Muscle of leg (tissue), 11 donors: Measurements from ENCODE around the gene RTN4IP1. TPM values are rescaled to one million over a fixed set of nuclear protein-coding genes. Genes with fewer than 3 reads are reported as not detected.
"Not testable (repeated sequence)": the region's sequence is repeated elsewhere in the genome, so short reads cannot be mapped to it uniquely, and the experiment has no call there.

Source experiments
- DNase-seq: peaks from one replicate; pipeline ENCODE4 v3.0.0; 2013
- H3K27ac ChIP-seq: one replicate; pipeline ENCODE4 v1.5.1; 2013; ENCODE audit warnings: mild to moderate bottlenecking, low read length, control low read depth
- H3K27me3 ChIP-seq: one replicate; pipeline ENCODE4 v1.6.1; 2013; ENCODE audit warnings: low read length; ENCODE audit not compliant: control insufficient read depth, insufficient read depth
- H3K36me3 ChIP-seq: one replicate; pipeline ENCODE4 v1.6.1; 2013; ENCODE audit warnings: low read length; ENCODE audit not compliant: control insufficient read depth, insufficient read depth
- H3K4me1 ChIP-seq: one replicate; pipeline ENCODE4 v1.6.1; 2013; ENCODE audit warnings: low read length; ENCODE audit not compliant: control insufficient read depth, insufficient read depth
- H3K4me3 ChIP-seq: one replicate; pipeline ENCODE4 v1.5.1; 2013; ENCODE audit warnings: low read length, control low read depth
- H3K9me3 ChIP-seq: replicated peaks from 2 replicates; pipeline ENCODE4 v1.6.1; 2013; ENCODE audit warnings: low read depth, low read length; ENCODE audit not compliant: control insufficient read depth
- WGBS: methylation state at CpG from one replicate; pipeline ENCODE4 v1.1.5; 2013; ENCODE audit warnings: missing lambda C conversion rate; ENCODE audit not compliant: insufficient coverage; 5-methylcytosine and 5-hydroxymethylcytosine counted together
- polyA plus RNA-seq, 8 donors: library from polyadenylated mRNA; unstranded; fragments of 120-200 nt; gene quantifications; one replicate each; pipeline versions ENCODE4 v1.2.1 to v1.2.3, GENCODE V29; 2013; ENCODE audit warnings: inconsistent platforms in 1 of 8, low replicate concordance in 1 of 8; ENCODE audit not compliant: insufficient read length in 8 of 8, insufficient read depth in 1 of 8
- total RNA-seq: library from RNA; stranded (reverse); fragments of 120-200 nt; gene quantifications from one replicate; pipeline ENCODE4 v1.2.4, GENCODE V29; 2013

RTN4IP1 gene
- total and polyA plus RNA-seq, 9 donors: 5.9 to 8.3 (median 7.1) TPM

DNA sequence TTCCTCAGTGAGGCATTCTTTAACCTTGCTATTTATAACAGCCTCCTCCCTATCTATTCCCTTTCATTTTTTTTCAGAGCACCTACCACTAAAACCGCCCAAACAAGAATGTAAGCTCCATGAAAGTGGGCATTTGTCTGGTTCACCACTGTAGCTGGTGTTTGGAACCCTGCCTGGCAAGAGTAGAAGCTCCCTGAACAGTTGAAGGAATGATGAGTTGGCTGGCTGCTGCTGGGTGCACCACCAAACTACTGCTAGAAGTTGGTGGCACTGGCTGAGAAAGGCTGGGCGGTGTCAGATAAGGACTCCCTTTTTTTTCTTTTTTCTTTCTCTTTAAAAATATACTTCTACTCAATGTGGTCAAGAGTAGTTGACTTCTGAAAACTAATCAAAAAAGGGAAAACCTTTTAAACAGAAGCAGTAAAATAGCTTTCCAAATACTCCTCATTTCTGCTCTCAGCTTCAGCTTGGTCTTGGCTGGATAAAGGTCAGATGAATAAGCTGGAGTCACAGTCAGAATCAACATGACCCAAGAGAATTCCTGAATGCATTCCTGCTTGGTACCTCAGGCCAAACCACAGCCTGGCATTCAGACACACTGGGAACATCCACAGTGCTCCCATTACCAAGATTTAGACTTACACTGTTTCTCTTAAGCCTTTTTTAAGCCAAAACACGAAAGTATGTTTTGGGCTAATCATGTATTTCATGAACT lies 38.0 kb downstream of the RTN4IP1 start:
- no peak overlapping the region for H3K27ac ChIP-seq
- no peaks in the 10 kb centered on the region for H3K4me1 ChIP-seq
- no peaks in the 10 kb centered on the region for H3K9me3 ChIP-seq
- no peak for DNase-seq
- no peaks in the 10 kb centered on the region for H3K27me3 ChIP-seq
- H3K4me3 ChIP-seq: no peak overlapping the region
- WGBS: no CpG with 5 or more reads among the region's 3 CpGs
- peaks cover 4% of the 10 kb centered on the region for H3K36me3 ChIP-seq

DNA sequence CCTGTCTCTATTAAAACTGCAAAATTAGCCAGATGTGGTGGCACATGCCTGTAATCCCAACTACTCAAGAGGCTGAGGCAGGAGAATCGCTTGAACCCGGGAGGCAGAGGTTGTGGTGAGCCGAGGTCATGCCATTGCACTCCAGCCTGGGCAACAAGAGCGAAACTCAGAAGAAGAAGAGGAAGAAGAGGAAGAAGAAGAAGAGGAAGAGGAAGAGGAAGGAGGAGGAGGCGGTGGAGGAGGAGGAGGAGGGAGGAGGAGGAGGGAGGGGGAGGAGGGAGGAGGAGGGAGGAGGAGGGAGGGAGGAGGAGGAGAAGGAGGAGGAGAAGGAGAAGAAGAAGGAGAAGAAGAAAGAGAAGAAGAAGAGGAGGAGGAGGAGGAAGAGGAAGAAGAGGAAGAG lies 40.4 kb downstream of the RTN4IP1 start:
- not testable (repeated sequence) for H3K36me3 ChIP-seq, H3K9me3 ChIP-seq, H3K27ac ChIP-seq, DNase-seq, H3K4me3 ChIP-seq, H3K27me3 ChIP-seq, H3K4me1 ChIP-seq
- WGBS: no CpG with 5 or more reads among the region's 5 CpGs

DNA sequence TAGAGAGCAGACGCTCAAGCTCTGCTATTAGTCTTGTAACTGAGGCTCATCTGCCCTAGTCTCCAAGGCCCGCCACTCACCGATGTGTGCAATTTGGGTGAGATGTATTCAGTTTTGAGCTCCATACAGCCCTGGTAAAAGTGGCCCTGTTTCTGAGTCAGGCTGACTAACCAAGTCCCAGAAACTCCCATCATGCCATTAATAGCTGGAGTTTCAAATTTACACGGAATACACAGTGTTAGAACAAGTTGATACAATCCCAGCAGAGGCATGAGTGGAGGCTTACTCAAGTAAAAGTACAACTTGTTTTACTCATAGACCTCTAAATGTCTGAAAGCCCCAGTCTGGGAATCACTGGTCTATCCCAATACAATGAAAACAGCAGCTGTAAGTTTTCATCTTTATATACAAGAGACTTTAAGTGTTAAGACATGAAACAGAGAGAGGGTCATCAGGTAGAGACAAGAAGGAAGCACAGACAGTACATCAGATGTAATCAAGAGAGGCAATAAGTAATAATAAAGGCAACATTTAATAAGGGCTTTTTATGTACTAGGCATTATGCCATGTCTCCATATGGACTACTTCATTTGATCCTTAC lies 42.4 kb downstream of the RTN4IP1 start:
- Histone ChIP-seq H3K4me3 (no peak overlapping the region), H3K36me3 (peaks cover 4% of the 10 kb centered on the region), H3K27ac (no peak overlapping the region), H3K27me3 (no peaks in the 10 kb centered on the region), H3K4me1 (no peaks in the 10 kb centered on the region), H3K9me3 (no peaks in the 10 kb centered on the region)
- no peak for DNase-seq
- WGBS: 60% methylated on average over 1 of the region's 4 CpGs

DNA sequence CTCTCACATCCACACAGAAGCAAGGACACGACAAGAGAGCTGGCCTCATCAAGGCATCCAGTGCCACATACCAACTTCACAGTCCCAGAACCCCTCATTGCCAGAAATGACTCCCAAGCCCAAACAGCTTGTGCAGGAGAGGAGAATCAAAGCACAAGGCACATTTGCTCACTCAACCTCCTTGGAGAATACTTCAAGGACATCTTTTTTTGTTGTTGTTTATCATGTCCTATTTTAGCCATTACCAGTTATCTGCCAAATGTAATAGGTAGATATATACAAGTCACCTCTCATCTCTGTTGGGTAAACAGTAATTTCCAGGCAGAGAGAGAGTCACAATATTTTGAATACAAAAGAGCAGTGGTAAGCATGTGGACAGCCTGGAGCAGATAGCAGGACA lies 47.8 kb downstream of the RTN4IP1 start:
- H3K27ac ChIP-seq: no peak overlapping the region
- H3K36me3 ChIP-seq: peaks cover 6% of the 10 kb centered on the region
- H3K4me1 ChIP-seq: no peaks in the 10 kb centered on the region
- DNase-seq: no peak
- no peaks in the 10 kb centered on the region for H3K9me3 ChIP-seq
- no CpG with 5 or more reads among the region's 1 CpG for WGBS
- H3K27me3 ChIP-seq: no peaks in the 10 kb centered on the region
- no peak overlapping the region for H3K4me3 ChIP-seq

DNA sequence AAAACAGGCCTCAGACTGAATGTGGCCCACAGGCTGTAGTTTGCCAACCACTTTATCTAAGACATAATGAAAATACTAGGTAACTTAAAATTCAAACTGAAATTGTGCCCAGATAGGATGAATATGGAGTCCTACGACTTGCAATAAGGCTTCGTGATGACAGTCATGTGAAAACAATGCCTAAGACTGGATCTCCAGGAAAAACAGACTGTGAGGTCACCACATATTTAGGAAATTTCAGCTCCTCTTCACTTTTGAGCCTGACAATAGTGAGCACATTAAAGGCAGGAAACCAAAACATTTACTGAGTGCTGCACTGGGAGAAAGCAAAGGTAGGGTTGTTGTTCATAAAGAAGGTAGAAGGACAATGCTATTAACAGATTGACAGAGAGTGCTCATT lies 50.0 kb downstream of the RTN4IP1 start:
- H3K27ac ChIP-seq: no peak overlapping the region
- H3K36me3 ChIP-seq: peaks cover 6% of the 10 kb centered on the region
- no peaks in the 10 kb centered on the region for H3K27me3 ChIP-seq
- no peak for DNase-seq
- H3K4me1 ChIP-seq: no peaks in the 10 kb centered on the region
- H3K4me3 ChIP-seq: no peak overlapping the region
- WGBS: no CpG with 5 or more reads among the region's 2 CpGs
- no peaks in the 10 kb centered on the region for H3K9me3 ChIP-seq

DNA sequence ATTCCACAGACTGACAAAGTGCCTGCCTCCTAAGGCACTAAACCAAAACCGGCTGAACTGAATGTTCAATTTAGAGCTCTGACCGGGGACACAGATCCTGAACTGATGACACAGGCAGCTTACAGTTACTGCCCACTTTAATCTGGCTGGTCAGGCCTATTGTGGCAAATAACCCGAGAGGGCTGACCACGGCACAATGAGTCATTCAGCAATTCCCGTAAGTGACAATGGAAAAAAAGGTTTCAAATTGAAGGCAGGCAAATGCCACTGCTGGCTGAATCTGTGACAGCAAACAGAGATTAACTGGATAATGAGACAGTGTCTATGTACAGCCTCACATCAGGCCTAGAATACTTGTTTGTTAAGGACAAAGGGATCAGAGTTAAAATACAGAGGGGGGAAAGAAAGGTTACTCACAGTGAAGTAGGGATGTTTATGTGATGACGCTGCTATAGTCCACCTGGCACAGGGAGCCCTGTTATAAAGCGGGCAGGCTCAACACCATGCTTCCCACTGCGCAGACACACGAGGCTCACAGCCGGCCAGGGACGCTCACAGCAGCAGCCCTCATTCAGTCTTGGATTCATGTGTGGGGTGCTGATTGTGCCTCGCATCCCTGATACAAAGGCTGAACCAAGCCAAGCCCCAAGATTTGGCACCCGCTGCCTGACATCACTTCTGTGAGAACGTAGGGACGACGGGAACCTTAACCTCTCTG lies 54.4 kb downstream of the RTN4IP1 start:
- Histone ChIP-seq H3K27ac (no peak overlapping the region), H3K27me3 (no peaks in the 10 kb centered on the region), H3K9me3 (no peaks in the 10 kb centered on the region), H3K36me3 (peaks cover 4% of the 10 kb centered on the region), H3K4me3 (no peak overlapping the region), H3K4me1 (no peaks in the 10 kb centered on the region)
- no peak for DNase-seq
- WGBS: 84% methylated on average over 16 of the region's 16 CpGs

DNA sequence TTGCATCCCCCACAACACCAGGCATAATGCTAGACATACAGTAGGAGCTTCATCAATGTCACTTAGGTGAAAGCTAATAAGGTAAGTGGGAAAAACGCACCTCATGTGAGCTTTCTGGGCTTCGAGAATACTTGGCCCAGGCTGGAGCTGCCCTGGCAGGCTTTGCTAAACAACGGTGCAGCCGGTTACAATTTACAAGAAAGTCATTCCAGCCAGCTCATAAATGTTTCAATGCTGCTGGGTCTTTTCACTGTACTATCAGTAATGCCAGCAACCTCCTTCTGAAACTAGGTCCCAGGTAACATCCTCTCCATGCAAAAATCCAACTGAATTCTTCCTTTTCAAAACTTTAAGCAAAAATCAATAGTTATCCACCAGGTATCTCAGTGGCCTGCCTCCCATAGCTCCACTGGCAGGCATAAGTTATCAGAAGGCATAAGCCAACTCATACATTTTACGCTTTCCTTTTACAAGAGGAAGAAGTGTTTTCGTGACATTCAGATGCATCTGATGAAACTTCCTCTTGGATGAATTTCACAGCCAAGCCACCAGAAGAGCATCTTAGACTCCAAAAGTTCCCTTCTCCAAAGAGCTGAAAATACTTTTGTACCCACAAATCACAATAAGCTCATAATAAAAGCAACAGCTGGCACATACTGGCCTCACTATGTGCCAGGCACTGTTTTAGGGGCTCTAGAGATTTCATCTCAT lies 56.3 kb downstream of the RTN4IP1 start:
- peaks cover 4% of the 10 kb centered on the region for H3K36me3 ChIP-seq
- no peaks in the 10 kb centered on the region for H3K9me3 ChIP-seq
- no peak overlapping the region for H3K4me3 ChIP-seq
- H3K27ac ChIP-seq: no peak overlapping the region
- H3K27me3 ChIP-seq: no peaks in the 10 kb centered on the region
- H3K4me1 ChIP-seq: no peaks in the 10 kb centered on the region
- 67% methylated on average over 3 of the region's 6 CpGs for WGBS
- no peak for DNase-seq

DNA sequence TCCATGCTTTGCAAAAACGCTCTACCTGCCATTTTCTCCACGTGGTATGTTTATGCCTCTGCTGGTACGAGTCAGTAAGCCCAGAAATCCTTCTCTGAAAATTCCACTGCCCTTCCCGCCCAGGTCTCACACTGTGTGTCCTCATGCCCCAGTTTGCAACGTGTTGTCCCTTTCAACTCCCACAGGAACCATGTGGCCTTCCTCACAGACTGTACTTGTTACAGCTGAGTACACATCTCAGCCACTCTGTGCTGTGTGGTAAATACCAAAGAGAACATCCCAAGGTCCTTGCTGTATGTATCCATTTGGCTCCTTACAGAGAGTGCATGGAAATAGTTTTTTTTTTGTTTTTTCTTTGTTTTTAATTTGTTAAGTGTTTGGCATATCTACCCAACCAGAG lies 56.9 kb downstream of the RTN4IP1 start:
- Histone ChIP-seq H3K27ac (no peak overlapping the region), H3K9me3 (no peaks in the 10 kb centered on the region), H3K4me3 (no peak overlapping the region), H3K27me3 (no peaks in the 10 kb centered on the region), H3K36me3 (peaks cover 1% of the 10 kb centered on the region), H3K4me1 (no peaks in the 10 kb centered on the region)
- no peak for DNase-seq
- WGBS: 82% methylated on average over 5 of the region's 5 CpGs

DNA sequence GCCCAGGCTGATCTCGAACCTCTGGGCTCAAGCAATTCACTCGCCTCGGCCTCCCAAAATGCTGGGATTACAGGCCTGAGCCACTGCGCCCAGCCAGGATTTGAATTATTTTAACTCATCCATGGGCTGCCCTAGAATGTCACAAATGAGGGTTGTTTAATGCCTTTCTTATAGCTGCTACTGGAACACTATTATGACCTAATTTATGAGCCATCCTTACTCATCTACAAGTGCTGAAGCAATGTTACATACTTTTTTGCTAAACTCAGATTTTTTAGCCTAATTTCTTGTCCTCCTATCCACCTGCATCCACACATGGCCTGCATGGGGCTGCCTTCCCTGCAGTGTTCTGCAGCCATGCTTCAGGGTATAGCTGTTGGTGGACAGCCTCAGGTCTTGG lies 59.9 kb downstream of the RTN4IP1 start:
- Histone ChIP-seq H3K4me3 (no peak overlapping the region), H3K9me3 (no peaks in the 10 kb centered on the region), H3K27ac (no peak overlapping the region), H3K27me3 (no peaks in the 10 kb centered on the region), H3K36me3 (no peaks in the 10 kb centered on the region), H3K4me1 (no peaks in the 10 kb centered on the region)
- DNase-seq: no peak
- WGBS: no CpG with 5 or more reads among the region's 4 CpGs

DNA sequence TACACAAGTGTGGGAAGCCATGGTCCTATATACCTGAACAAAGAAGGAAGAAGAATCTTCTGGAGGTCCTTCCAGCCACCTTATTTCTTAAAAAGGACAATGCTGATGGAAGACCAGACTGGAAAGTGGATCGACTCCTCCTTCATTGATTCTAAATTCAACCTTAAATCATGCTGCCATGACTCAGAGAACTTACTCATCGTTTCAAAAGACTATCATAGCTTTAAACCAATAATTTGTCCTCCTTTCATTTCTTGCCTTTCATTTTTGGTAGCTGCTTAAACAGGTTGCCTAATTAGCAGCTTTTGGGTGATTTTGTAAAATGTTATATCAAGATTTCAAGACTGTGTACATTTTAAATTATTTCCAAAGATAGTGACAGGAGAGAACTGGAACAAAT lies 60.8 kb downstream of the RTN4IP1 start:
- no peaks in the 10 kb centered on the region for H3K27me3 ChIP-seq
- no peaks in the 10 kb centered on the region for H3K4me1 ChIP-seq
- no CpG with 5 or more reads among the region's 2 CpGs for WGBS
- H3K36me3 ChIP-seq: no peaks in the 10 kb centered on the region
- no peak overlapping the region for H3K4me3 ChIP-seq
- H3K9me3 ChIP-seq: no peaks in the 10 kb centered on the region
- no peak overlapping the region for H3K27ac ChIP-seq
- no peak for DNase-seq
